ENCODE data around the gene FAM234B.

DNA sequence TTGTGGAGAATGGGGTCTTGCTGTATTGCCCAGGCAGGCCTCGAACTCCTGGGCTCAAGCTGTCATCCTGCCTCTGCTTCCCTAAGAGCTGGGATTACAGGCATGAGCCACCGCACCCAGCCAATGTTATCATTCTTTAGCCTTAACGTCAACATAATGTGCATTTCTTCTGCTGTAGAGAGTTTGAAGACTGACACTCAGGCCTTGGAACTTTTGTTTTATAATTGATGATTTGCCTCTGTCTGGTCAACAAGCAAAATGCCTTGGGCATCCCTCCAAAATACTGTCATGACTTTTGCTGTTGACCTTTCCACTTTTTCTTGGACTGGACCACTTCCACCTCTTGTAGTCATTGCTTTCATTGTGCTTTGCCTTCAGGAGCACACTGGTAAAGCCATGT is 29.0 kb downstream of the FAM234B start:
- no peak for TF ChIP-seq POLR2AphosphoS5 (IDR thresholded peaks at IDR 0.05)
- no peak for TF ChIP-seq EP300 (IDR thresholded peaks at IDR 0.05)

All from gastroesophageal sphincter (tissue), 2 donors.